ENCODE data around the gene FUBP3. TPM values are rescaled to one million over a fixed set of nuclear protein-coding genes. Genes with fewer than 3 reads are reported as not detected.

The FUBP3 gene, protein sequence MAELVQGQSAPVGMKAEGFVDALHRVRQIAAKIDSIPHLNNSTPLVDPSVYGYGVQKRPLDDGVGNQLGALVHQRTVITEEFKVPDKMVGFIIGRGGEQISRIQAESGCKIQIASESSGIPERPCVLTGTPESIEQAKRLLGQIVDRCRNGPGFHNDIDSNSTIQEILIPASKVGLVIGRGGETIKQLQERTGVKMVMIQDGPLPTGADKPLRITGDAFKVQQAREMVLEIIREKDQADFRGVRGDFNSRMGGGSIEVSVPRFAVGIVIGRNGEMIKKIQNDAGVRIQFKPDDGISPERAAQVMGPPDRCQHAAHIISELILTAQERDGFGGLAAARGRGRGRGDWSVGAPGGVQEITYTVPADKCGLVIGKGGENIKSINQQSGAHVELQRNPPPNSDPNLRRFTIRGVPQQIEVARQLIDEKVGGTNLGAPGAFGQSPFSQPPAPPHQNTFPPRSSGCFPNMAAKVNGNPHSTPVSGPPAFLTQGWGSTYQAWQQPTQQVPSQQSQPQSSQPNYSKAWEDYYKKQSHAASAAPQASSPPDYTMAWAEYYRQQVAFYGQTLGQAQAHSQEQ
- total RNA-seq (10 to 100 TPM; 17.0 to 25.9 (median 21.1) TPM), polyA plus RNA-seq (10 to 100 TPM; 25.4 to 27.8 TPM)

GRCh38 chr9:130578865-130579737 is at the start of gene FUBP3:
FUBP3 (plus strand) TSS chr9:130579577; CDS start chr9:130579681, 104 bp downstream.
- H3K27ac ChIP-seq, result peak within 1 kb of the TSS; percentile 73 to 87 (median 81)
- FAIRE-seq (no peak), DNase-seq (peak; percentile 90 to 97 (median 93)), ATAC-seq (peak; percentile 98)
- TF ChIP-seq, protein P1, sequence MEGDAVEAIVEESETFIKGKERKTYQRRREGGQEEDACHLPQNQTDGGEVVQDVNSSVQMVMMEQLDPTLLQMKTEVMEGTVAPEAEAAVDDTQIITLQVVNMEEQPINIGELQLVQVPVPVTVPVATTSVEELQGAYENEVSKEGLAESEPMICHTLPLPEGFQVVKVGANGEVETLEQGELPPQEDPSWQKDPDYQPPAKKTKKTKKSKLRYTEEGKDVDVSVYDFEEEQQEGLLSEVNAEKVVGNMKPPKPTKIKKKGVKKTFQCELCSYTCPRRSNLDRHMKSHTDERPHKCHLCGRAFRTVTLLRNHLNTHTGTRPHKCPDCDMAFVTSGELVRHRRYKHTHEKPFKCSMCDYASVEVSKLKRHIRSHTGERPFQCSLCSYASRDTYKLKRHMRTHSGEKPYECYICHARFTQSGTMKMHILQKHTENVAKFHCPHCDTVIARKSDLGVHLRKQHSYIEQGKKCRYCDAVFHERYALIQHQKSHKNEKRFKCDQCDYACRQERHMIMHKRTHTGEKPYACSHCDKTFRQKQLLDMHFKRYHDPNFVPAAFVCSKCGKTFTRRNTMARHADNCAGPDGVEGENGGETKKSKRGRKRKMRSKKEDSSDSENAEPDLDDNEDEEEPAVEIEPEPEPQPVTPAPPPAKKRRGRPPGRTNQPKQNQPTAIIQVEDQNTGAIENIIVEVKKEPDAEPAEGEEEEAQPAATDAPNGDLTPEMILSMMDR (IDR thresholded peaks at IDR 0.05), result no peak
- no peaks in the 10 kb centered on the region for H3K9me3 ChIP-seq
- 0 to 1% methylated on average over 52 to 74 of the region's 74 CpGs for WGBS, 2 donors
- no peaks in the 10 kb centered on the region for H3K27me3 ChIP-seq
- peak within 1 kb of the TSS; percentile 86 to 100 (median 99) for H3K4me3 ChIP-seq
- intact Hi-C loops (cut with DNase I), result no loop called here
- H3K36me3 ChIP-seq, result no peaks in the 10 kb centered on the region
- peaks cover 4 to 30% (median 12%) of the 10 kb centered on the region in 3 donors for H3K4me1 ChIP-seq

DNA sequence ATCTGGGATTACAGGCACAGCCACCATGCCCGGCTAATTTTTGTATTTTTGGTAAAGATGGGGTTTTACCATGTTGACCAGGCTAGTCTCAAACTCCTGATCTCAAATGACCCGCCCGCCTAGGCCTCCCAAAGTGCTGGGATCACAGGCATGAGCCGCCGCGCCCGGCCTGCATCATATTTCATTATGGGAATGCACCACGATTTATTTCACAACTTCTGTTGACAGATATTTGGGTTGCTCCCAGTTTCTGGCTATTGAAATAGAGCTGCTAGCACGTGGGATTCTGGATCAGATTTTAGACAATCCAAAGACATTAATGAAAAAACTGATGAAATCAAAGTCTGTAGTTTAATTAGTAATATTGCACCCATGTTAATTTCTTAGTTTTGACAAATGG is 48.4 kb upstream of the FUBP3 start:
- DNase-seq (peak in 2 of 6 donors; percentile 13 to 42), ATAC-seq (peak in 3 of 4 donors; percentile 53 to 62 (median 55)), FAIRE-seq (no peak)
- Histone ChIP-seq H3K36me3 (no peaks in the 10 kb centered on the region), H3K4me1 (no peaks in the 10 kb centered on the region), H3K4me3 (no peak overlapping the region), H3K27ac (no peak overlapping the region), H3K9me3 (no peaks in the 10 kb centered on the region), H3K27me3 (no peaks in the 10 kb centered on the region)
- intact Hi-C loops (cut with DNase I), result no loop called here
- TF ChIP-seq, protein P1 (IDR thresholded peaks at IDR 0.05), result no peak
- 35 to 38% methylated on average over 9 of the region's 9 CpGs for WGBS, 2 donors

GRCh38 chr9:130531670-130532069 is 47.7 kb upstream of the FUBP3 start:
- peaks cover 0 to 6% (median 0%) of the 10 kb centered on the region in 4 donors for H3K27me3 ChIP-seq
- ATAC-seq, result no peak
- H3K9me3 ChIP-seq, result no peaks in the 10 kb centered on the region
- intact Hi-C loops (cut with DNase I), result no loop called here
- no peak for DNase-seq
- TF ChIP-seq, protein P1 (IDR thresholded peaks at IDR 0.05), result no peak
- H3K4me1 ChIP-seq, result no peaks in the 10 kb centered on the region
- no peaks in the 10 kb centered on the region for H3K36me3 ChIP-seq
- no peak overlapping the region for H3K27ac ChIP-seq
- no peak overlapping the region for H3K4me3 ChIP-seq
- 93 to 94% methylated on average over 7 to 8 of the region's 8 CpGs for WGBS, 2 donors
- FAIRE-seq, result no peak

GRCh38 chr9:130532426-130533080 is 46.8 kb upstream of the FUBP3 start:
- TF ChIP-seq, protein P1 (IDR thresholded peaks at IDR 0.05), result no peak
- 73 to 83% methylated on average over 10 of the region's 10 CpGs for WGBS, 2 donors
- intact Hi-C loops (cut with DNase I), result no loop called here
- H3K36me3 ChIP-seq, result no peaks in the 10 kb centered on the region
- no peak overlapping the region for H3K27ac ChIP-seq
- no peak overlapping the region for H3K4me3 ChIP-seq
- no peak for ATAC-seq
- H3K4me1 ChIP-seq, result no peaks in the 10 kb centered on the region
- DNase-seq, result no peak
- peaks cover 0 to 6% (median 0%) of the 10 kb centered on the region in 4 donors for H3K27me3 ChIP-seq
- no peak for FAIRE-seq
- H3K9me3 ChIP-seq, result no peaks in the 10 kb centered on the region

Data from pancreas (tissue), 10 donors.